Keratinocyte (primary cell): ENCODE results near the gene USB1. TPM values are rescaled to one million over a fixed set of nuclear protein-coding genes. Genes with fewer than 3 reads are reported as not detected.

Experiments
- DNase-seq: peaks from one replicate; pipeline ENCODE4 v3.0.0-alpha.2; 2011; ENCODE audit warnings: low read depth, missing footprints, low spot score
- FAIRE-seq: peaks from 2 replicates; lab custom pipeline; 2011; peaks lifted over from hg19 to GRCh38; lab: Jason Lieb, UNC
- H2AFZ ChIP-seq: 2 replicates; pipeline ENCODE4 v1.6.0; 2012; ENCODE audit warnings: low read length, control low read depth, inconsistent platforms; ENCODE audit not compliant: control insufficient read depth
- H3K27ac ChIP-seq: 2 replicates; pipeline ENCODE4 v1.5.1; 2011; ENCODE audit warnings: low read length; ENCODE audit not compliant: control insufficient read depth, insufficient read depth
- H3K27me3 ChIP-seq: 3 replicates; pipeline ENCODE4 v1.6.0; 2011; ENCODE audit warnings: low read length; ENCODE audit not compliant: control insufficient read depth, insufficient read depth; ENCODE audit errors: extremely low read depth
- H3K36me3 ChIP-seq, 2 experiments: 2 replicates in 1 of 2; 3 replicates in 1 of 2; pipeline ENCODE4 v1.5.1; 2011; ENCODE audit warnings: low read length in 2 of 2, mild to moderate bottlenecking in 1 of 2; ENCODE audit not compliant: control insufficient read depth in 2 of 2, insufficient read depth in 2 of 2; ENCODE audit errors: extremely low read depth in 1 of 2
- H3K4me1 ChIP-seq: 3 replicates; pipeline ENCODE4 v1.5.1; 2011; ENCODE audit warnings: low read length; ENCODE audit not compliant: control insufficient read depth, insufficient read depth; ENCODE audit errors: extremely low read depth
- H3K4me2 ChIP-seq: 3 replicates; pipeline ENCODE4 v1.6.0; 2011; ENCODE audit warnings: low read depth, low read length; ENCODE audit not compliant: control insufficient read depth, insufficient read depth; ENCODE audit errors: extremely low read depth
- H3K4me3 ChIP-seq, 3 experiments: fragments of 200-600 bp in 1 of 3; sonication (generic) in 1 of 3; 2 replicates in 2 of 3; 3 replicates in 1 of 3; pipeline ENCODE4 v1.5.1; 2011 to 2016; ENCODE audit warnings: low read length in 3 of 3, mild to moderate bottlenecking in 3 of 3, control low read depth in 2 of 3, inconsistent platforms in 1 of 3, low read depth in 1 of 3, mixed read lengths in 1 of 3, mixed run types in 1 of 3, moderate library complexity in 1 of 3; ENCODE audit not compliant: control insufficient read depth in 2 of 3, insufficient read depth in 2 of 3; ENCODE audit errors: extremely low read depth in 1 of 3
- H3K79me2 ChIP-seq: 2 replicates; pipeline ENCODE4 v1.6.0; 2012; ENCODE audit warnings: low read length; ENCODE audit not compliant: control insufficient read depth, insufficient read depth
- H3K9ac ChIP-seq: 3 replicates; pipeline ENCODE4 v1.6.0; 2011; ENCODE audit warnings: low read length; ENCODE audit not compliant: control insufficient read depth, insufficient read depth; ENCODE audit errors: extremely low read depth
- H3K9me1 ChIP-seq: 3 replicates; pipeline ENCODE4 v1.6.0; 2011; ENCODE audit warnings: low read length; ENCODE audit not compliant: control insufficient read depth, insufficient read depth; ENCODE audit errors: extremely low read depth
- H3K9me3 ChIP-seq: 2 replicates; pipeline ENCODE4 v1.5.1; 2012; ENCODE audit warnings: low read depth, low read length; ENCODE audit not compliant: control insufficient read depth
- H4K20me1 ChIP-seq: 3 replicates; pipeline ENCODE4 v1.6.0; 2011; ENCODE audit warnings: low read length; ENCODE audit not compliant: control insufficient read depth, insufficient read depth; ENCODE audit errors: extremely low read depth
- EZH2 ChIP-seq: IDR thresholded peaks from one replicate; pipeline ENCODE4 v1.6.1; 2012; ENCODE audit warnings: inconsistent platforms, mild to moderate bottlenecking, low read length, moderate library complexity
- dilution Hi-C: fragments of 300-500 bp; cut with MboI; formaldehyde crosslinking; loops from one replicate; pipeline ENCODE4 v1.7.0; 2020; ENCODE audit warnings: low sequenced_read_pairs; ENCODE audit not compliant: extremely low pct_ligation_motif_present
- polyA plus RNA-seq, 5 experiments: library from polyadenylated mRNA; depleted of rRNA in 3 of 5; stranded (reverse) in 3 of 5; stranded (forward) in 1 of 5; unstranded in 1 of 5; fragments of >200 nt; gene quantifications; 1 replicate in 1 of 5; 2 replicates in 3 of 5; 3 replicates in 1 of 5; pipeline versions ENCODE4 v1.2.1 to v1.2.3, GENCODE V29; 2011 to 2012; ENCODE audit warnings: missing spikeins in 2 of 5, low read depth in 1 of 5, low replicate concordance in 1 of 5
- TF ChIP-seq, protein P1 (sequence below), 3 experiments: IDR thresholded peaks in 1 of 3; conservative IDR thresholded peaks in 1 of 3; optimal IDR thresholded peaks in 1 of 3; 2 replicates in 2 of 3; 3 replicates in 1 of 3; pipeline versions ENCODE3 to v1.5.1; 2011; ENCODE audit warnings: low read length in 3 of 3, mild to moderate bottlenecking in 3 of 3, moderate library complexity in 2 of 3, control low read depth in 1 of 3, inconsistent platforms in 1 of 3; ENCODE audit not compliant: insufficient read depth in 2 of 3; ENCODE audit errors: extremely low read depth in 1 of 3

The USB1 gene
- polyA plus RNA-seq, 1 donor (not counting 4 experiments of a cell fraction or from before 2014, with no cell fraction given), result 63.5 TPM

DNA sequence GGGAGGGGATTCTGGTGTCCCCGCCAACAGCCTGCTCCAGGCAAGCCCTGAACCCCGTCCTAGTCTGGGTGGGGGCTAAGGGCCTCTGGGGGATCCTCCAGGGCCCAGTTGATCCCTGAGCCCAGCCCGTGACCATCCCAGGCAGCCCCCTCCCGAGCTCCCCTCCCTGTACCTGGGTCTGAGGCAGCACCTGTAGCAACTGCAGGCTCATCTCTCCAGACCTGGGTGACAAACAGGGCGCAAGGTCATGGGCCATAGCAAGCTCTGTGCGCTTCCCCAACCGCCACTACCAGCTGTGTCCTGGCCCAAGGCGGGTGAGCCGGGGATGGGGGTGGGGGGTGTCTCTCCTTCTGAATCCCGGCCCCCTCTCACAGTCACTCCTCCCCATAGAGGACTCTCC lies 40.9 kb upstream of the USB1 start:
- no peak overlapping the region for H3K4me2 ChIP-seq
- dilution Hi-C loops, result no loop called here
- no peaks in the 10 kb centered on the region for H3K36me3 ChIP-seq
- H2AFZ ChIP-seq, result no peak overlapping the region
- FAIRE-seq (no peak), DNase-seq (no peak)
- no peaks in the 10 kb centered on the region for H3K9me1 ChIP-seq
- H3K79me2 ChIP-seq, result no peaks in the 10 kb centered on the region
- no peaks in the 10 kb centered on the region for H4K20me1 ChIP-seq
- no peak for TF ChIP-seq EZH2
- TF ChIP-seq, protein P1, sequence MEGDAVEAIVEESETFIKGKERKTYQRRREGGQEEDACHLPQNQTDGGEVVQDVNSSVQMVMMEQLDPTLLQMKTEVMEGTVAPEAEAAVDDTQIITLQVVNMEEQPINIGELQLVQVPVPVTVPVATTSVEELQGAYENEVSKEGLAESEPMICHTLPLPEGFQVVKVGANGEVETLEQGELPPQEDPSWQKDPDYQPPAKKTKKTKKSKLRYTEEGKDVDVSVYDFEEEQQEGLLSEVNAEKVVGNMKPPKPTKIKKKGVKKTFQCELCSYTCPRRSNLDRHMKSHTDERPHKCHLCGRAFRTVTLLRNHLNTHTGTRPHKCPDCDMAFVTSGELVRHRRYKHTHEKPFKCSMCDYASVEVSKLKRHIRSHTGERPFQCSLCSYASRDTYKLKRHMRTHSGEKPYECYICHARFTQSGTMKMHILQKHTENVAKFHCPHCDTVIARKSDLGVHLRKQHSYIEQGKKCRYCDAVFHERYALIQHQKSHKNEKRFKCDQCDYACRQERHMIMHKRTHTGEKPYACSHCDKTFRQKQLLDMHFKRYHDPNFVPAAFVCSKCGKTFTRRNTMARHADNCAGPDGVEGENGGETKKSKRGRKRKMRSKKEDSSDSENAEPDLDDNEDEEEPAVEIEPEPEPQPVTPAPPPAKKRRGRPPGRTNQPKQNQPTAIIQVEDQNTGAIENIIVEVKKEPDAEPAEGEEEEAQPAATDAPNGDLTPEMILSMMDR (optimal IDR thresholded peaks at IDR 0.05 in 1 of 3, IDR thresholded peaks at IDR 0.05 in 1 of 3, conservative IDR thresholded peaks at IDR 0.05 in 1 of 3; ENCODE audit: extremely low read depth in 1 of 3, insufficient read depth in 2 of 3, low read length in 3 of 3), result no peak
- no peak overlapping the region for H3K27ac ChIP-seq
- peaks cover 10% of the 10 kb centered on the region for H3K27me3 ChIP-seq
- no peak overlapping the region for H3K4me3 ChIP-seq
- no peak overlapping the region for H3K9ac ChIP-seq
- no peaks in the 10 kb centered on the region for H3K4me1 ChIP-seq
- no peaks in the 10 kb centered on the region for H3K9me3 ChIP-seq

DNA sequence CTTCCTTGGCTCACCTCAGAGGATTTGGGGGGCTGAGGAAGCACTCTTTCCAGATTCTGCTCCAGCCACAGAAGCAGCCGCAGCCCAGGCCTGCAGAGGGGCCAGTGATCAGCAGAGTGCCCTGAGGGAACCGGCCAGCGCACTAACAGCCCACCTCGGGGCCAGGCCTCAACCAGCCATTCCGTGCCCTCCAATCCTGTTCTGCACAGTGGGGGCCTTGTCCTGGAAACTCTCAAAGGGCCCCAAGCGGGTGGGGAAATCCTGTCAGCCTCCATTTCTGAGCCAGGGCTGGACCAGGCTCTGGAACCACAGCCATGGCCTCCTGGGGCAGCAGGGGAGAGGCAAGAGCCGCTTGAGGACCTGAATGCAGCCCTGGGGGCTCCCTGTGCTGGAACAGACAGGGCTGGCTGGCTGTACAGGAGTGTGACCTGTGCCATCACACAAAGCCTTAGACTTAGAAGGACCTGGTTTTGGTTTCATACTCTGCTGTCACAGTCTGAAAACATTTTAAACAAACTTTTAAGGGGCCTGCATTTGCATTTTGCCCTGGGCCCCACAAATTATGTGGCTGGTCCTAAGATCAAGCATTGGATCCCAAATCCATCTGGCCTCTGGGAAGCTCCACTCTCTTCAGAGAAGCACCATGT lies 40.3 kb upstream of the USB1 start:
- Histone ChIP-seq H3K9me3 (no peaks in the 10 kb centered on the region), H3K9me1 (no peaks in the 10 kb centered on the region), H3K27me3 (peaks cover 4% of the 10 kb centered on the region), H3K4me2 (no peak overlapping the region), H3K79me2 (no peaks in the 10 kb centered on the region), H4K20me1 (no peaks in the 10 kb centered on the region), H3K27ac (no peak overlapping the region), H3K4me1 (no peaks in the 10 kb centered on the region), H3K9ac (no peak overlapping the region), H3K36me3 (no peaks in the 10 kb centered on the region), H2AFZ (no peak overlapping the region), H3K4me3 (no peak overlapping the region)
- dilution Hi-C loops, result no loop called here
- DNase-seq (no peak), FAIRE-seq (no peak)
- TF ChIP-seq EZH2, result no peak
- TF ChIP-seq, protein P1 (optimal IDR thresholded peaks at IDR 0.05 in 1 of 3, IDR thresholded peaks at IDR 0.05 in 1 of 3, conservative IDR thresholded peaks at IDR 0.05 in 1 of 3; ENCODE audit: extremely low read depth in 1 of 3, insufficient read depth in 2 of 3, low read length in 3 of 3), result no peak
